Measurements from ENCODE around the gene ANO8.

GRCh38 chr19:17309965-17310461, 24.6 kb downstream of the ANO8 start:
- TF ChIP-seq CTCF (IDR thresholded peaks at IDR 0.05): no peak
- no peak for TF ChIP-seq POLR2A (IDR thresholded peaks at IDR 0.05)

Measured in transverse colon (tissue), 3 donors.